Astrocyte (in vitro differentiated cells and primary cell): ENCODE data around the gene AP5Z1. TPM values are rescaled to one million over a fixed set of nuclear protein-coding genes. Genes with fewer than 3 reads are reported as not detected.

ENCODE experiments used
- DNase-seq: peaks from one replicate; pipeline ENCODE4 v3.0.0-alpha.2; 2010; ENCODE audit warnings: low read depth
- FAIRE-seq: peaks from 2 replicates; lab custom pipeline; 2011; peaks lifted over from hg19 to GRCh38; lab: Jason Lieb, UNC
- H2AFZ ChIP-seq: 2 replicates; pipeline ENCODE4 v1.6.0; 2012; ENCODE audit warnings: low read depth, low read length, inconsistent platforms
- H3K27ac ChIP-seq: 2 replicates; pipeline ENCODE4 v1.5.1; 2011; ENCODE audit warnings: low read depth, low read length, inconsistent platforms
- H3K27me3 ChIP-seq: 2 replicates; pipeline ENCODE4 v1.6.0; 2011; ENCODE audit warnings: low read length, inconsistent platforms; ENCODE audit not compliant: insufficient read depth
- H3K36me3 ChIP-seq: 2 replicates; pipeline ENCODE4 v1.5.1; 2011; ENCODE audit warnings: low read length, inconsistent platforms; ENCODE audit not compliant: insufficient read depth
- H3K4me1 ChIP-seq: 2 replicates; pipeline ENCODE4 v1.5.1; 2011; ENCODE audit warnings: low read length, inconsistent platforms; ENCODE audit not compliant: insufficient read depth
- H3K4me2 ChIP-seq: 2 replicates; pipeline ENCODE4 v1.6.0; 2012; ENCODE audit warnings: low read length, inconsistent platforms
- H3K4me3 ChIP-seq: 2 replicates; pipeline ENCODE4 v1.5.1; 2011; ENCODE audit warnings: low read depth, mild to moderate bottlenecking, low read length, inconsistent platforms; ENCODE audit not compliant: insufficient read depth
- H3K79me2 ChIP-seq: 2 replicates; pipeline ENCODE4 v1.6.0; 2012; ENCODE audit warnings: mild to moderate bottlenecking, low read length, inconsistent platforms; ENCODE audit not compliant: insufficient read depth
- H3K9ac ChIP-seq: 2 replicates; pipeline ENCODE4 v1.6.0; 2012; ENCODE audit warnings: mild to moderate bottlenecking, low read length, inconsistent platforms
- H3K9me3 ChIP-seq: 2 replicates; pipeline ENCODE4 v1.5.1; 2012; ENCODE audit warnings: low read depth, mild to moderate bottlenecking, low read length, inconsistent platforms; ENCODE audit not compliant: insufficient read depth
- H4K20me1 ChIP-seq: 2 replicates; pipeline ENCODE4 v1.6.0; 2012; ENCODE audit warnings: low read length, inconsistent platforms; ENCODE audit not compliant: insufficient read depth
- H3K27ac Mint-ChIP-seq: one replicate; pipeline ENCODE4 v1.8.0; 2021; ENCODE audit warnings: mild to moderate bottlenecking, mixed read lengths; ENCODE audit not compliant: unreplicated experiment
- H3K27me3 Mint-ChIP-seq: one replicate; pipeline ENCODE4 v1.8.0; 2021; ENCODE audit warnings: low read depth, mixed read lengths; ENCODE audit not compliant: unreplicated experiment
- H3K36me3 Mint-ChIP-seq: one replicate; pipeline ENCODE4 v1.8.0; 2021; ENCODE audit warnings: low read depth, mixed read lengths; ENCODE audit not compliant: unreplicated experiment
- H3K4me1 Mint-ChIP-seq: one replicate; pipeline ENCODE4 v1.8.0; 2021; ENCODE audit warnings: low read depth, mixed read lengths; ENCODE audit not compliant: unreplicated experiment
- H3K4me3 Mint-ChIP-seq: one replicate; pipeline ENCODE4 v1.8.0; 2021; ENCODE audit warnings: mild to moderate bottlenecking, moderate library complexity, mixed read lengths; ENCODE audit not compliant: unreplicated experiment
- H3K9me3 Mint-ChIP-seq: one replicate; pipeline ENCODE4 v1.8.0; 2021; ENCODE audit warnings: mild to moderate bottlenecking, mixed read lengths; ENCODE audit not compliant: unreplicated experiment
- CTCF ChIP-seq: IDR thresholded peaks from 2 replicates; pipeline ENCODE4 v1.5.1; 2011; ENCODE audit warnings: low read depth, mild to moderate bottlenecking, inconsistent platforms, low read length, moderate library complexity; ENCODE audit not compliant: insufficient read depth
- EZH2 ChIP-seq: IDR thresholded peaks from 2 replicates; pipeline ENCODE4 v1.6.1; 2012; ENCODE audit warnings: mild to moderate bottlenecking, low read length, inconsistent platforms; ENCODE audit not compliant: insufficient read depth
- total RNA-seq: library from RNA; stranded (reverse); gene quantifications from 2 replicates; pipeline ENCODE4 v1.2.1, GENCODE V29; 2021

Gene AP5Z1
- total RNA-seq, 1 donor from 2014 or later = 75.6 TPM

- Histone ChIP-seq H3K27me3 (no peaks in the 10 kb centered on the region), H2AFZ (no peak overlapping the region), H3K4me1 (no peaks in the 10 kb centered on the region), H3K9ac (no peak overlapping the region), H3K79me2 (no peaks in the 10 kb centered on the region), H3K4me2 (no peak overlapping the region), H3K9me3 (no peaks in the 10 kb centered on the region), H3K27ac (no peak overlapping the region), H4K20me1 (no peaks in the 10 kb centered on the region), H3K36me3 (no peaks in the 10 kb centered on the region), H3K4me3 (no peak overlapping the region)
- no peak for DNase-seq
- no peaks in the 10 kb centered on the region for H3K36me3 Mint-ChIP-seq
- H3K4me1 Mint-ChIP-seq = peaks cover 6% of the 10 kb centered on the region
- no peak for TF ChIP-seq CTCF
- no peak for TF ChIP-seq EZH2
- no peak for FAIRE-seq
- peaks cover 8% of the 10 kb centered on the region for H3K27me3 Mint-ChIP-seq
- H3K27ac Mint-ChIP-seq = no peak overlapping the region
- no peaks in the 10 kb centered on the region for H3K9me3 Mint-ChIP-seq
- H3K4me3 Mint-ChIP-seq = no peak overlapping the region
Measured at GRCh38 chr7:4837803-4838625, 62.6 kb downstream of the AP5Z1 start.

- Histone ChIP-seq H3K4me3 (no peak overlapping the region), H2AFZ (no peak overlapping the region), H3K27ac (no peak overlapping the region), H3K27me3 (no peaks in the 10 kb centered on the region), H4K20me1 (no peaks in the 10 kb centered on the region), H3K9me3 (no peaks in the 10 kb centered on the region), H3K4me2 (no peak overlapping the region), H3K4me1 (no peaks in the 10 kb centered on the region), H3K36me3 (no peaks in the 10 kb centered on the region), H3K79me2 (no peaks in the 10 kb centered on the region), H3K9ac (no peak overlapping the region)
- Mint-ChIP-seq H3K27ac (no peak overlapping the region), H3K27me3 (peaks cover 5% of the 10 kb centered on the region), H3K4me1 (peaks cover 6% of the 10 kb centered on the region), H3K4me3 (no peak overlapping the region), H3K9me3 (no peaks in the 10 kb centered on the region), H3K36me3 (no peaks in the 10 kb centered on the region)
- no peak for TF ChIP-seq CTCF
- TF ChIP-seq EZH2 = no peak
- DNase-seq (no peak), FAIRE-seq (no peak)
Measured at GRCh38 chr7:4838626-4839334, 63.4 kb downstream of the AP5Z1 start.
